Stimulated activated naive CD8-positive, alpha-beta T cell treated with anti-CD3 and anti-CD28 coated beads, Interleukin-15, amount 100 ng/mL, for 72 hours (primary cell): ENCODE results near the gene MRPL49.
A peak's percentile ranks its signal among the peaks of the same experiment; 100 is the strongest.
"Not testable (repeated sequence)": the region's sequence is repeated elsewhere in the genome, so short reads cannot be mapped to it uniquely, and the experiment has no call there.

Experiments used
- ATAC-seq: fragments of 150-1000 bp; cut with Tn5 transposase; 2 replicates; pipeline ENCODE4 v1.10.0; 2021; ENCODE audit warnings: mild to moderate bottlenecking, moderate library complexity
- DNase-seq, 2 donors: peaks; one replicate each; pipeline ENCODE4 v3.0.0; 2021 to 2022
- H3K27ac Mint-ChIP-seq, 2 donors: one replicate each; pipeline ENCODE4 v1.8.0; 2022; ENCODE audit warnings: mild to moderate bottlenecking in 2 of 2, mixed read lengths in 2 of 2, moderate library complexity in 2 of 2
- H3K27me3 Mint-ChIP-seq: one replicate; pipeline ENCODE4 v1.8.0; 2022; ENCODE audit warnings: mixed read lengths
- H3K4me1 Mint-ChIP-seq: one replicate; pipeline ENCODE4 v1.8.0; 2022; ENCODE audit warnings: mild to moderate bottlenecking, mixed read lengths
- H3K4me3 Mint-ChIP-seq, 2 donors: one replicate each; pipeline ENCODE4 v1.8.0; 2022; ENCODE audit warnings: mild to moderate bottlenecking in 2 of 2, mixed read lengths in 2 of 2, moderate library complexity in 1 of 2
- H3K9me3 Mint-ChIP-seq, 2 donors: one replicate each; pipeline ENCODE4 v1.8.0; 2022; ENCODE audit warnings: mixed read lengths in 2 of 2

The MRPL49 gene

GRCh38 chr11:65111744-65112545 lies 10.2 kb upstream of the MRPL49 start, which contains the start of gene TM7SF2:
Gene TM7SF2, plus strand, starts transcription at chr11:65111872. Its CDS starts 144 bp downstream, at chr11:65112016.
- Mint-ChIP-seq H3K4me3 (peak within 1 kb of the TSS; percentile 94 to 97), H3K27me3 (no peaks in the 10 kb centered on the region), H3K27ac (peak within 1 kb of the TSS; percentile 95 to 98), H3K9me3 (no peaks in the 10 kb centered on the region), H3K4me1 (peaks cover 66% of the 10 kb centered on the region)
- ATAC-seq (peak; percentile 79), DNase-seq (peak; percentile 90 to 93)

- Mint-ChIP-seq H3K27me3 (no peaks in the 10 kb centered on the region), H3K27ac (peak overlapping the region; percentile 95 to 96), H3K9me3 (no peaks in the 10 kb centered on the region), H3K4me1 (peaks cover 68% of the 10 kb centered on the region), H3K4me3 (peak overlapping the region; percentile 94 to 97)
- ATAC-seq = peak; percentile 66
- DNase-seq = peak; percentile 80 to 81
These were observed 9.4 kb upstream of the MRPL49 start for GRCh38 chr11:65112546-65113360.

GRCh38 chr11:65113361-65113756 lies 8.8 kb upstream of the MRPL49 start:
- no peaks in the 10 kb centered on the region for H3K27me3 Mint-ChIP-seq

GRCh38 chr11:65113839-65114238 lies 8.3 kb upstream of the MRPL49 start:
- Mint-ChIP-seq H3K4me1 (peaks cover 79% of the 10 kb centered on the region), H3K9me3 (no peaks in the 10 kb centered on the region), H3K4me3 (peak overlapping the region; percentile 94 to 97), H3K27me3 (no peaks in the 10 kb centered on the region), H3K27ac (peak overlapping the region; percentile 64 to 69)
- no peak for ATAC-seq
- DNase-seq = no peak

More at GRCh38 chr11:65113361-65113756, 8.8 kb upstream of the MRPL49 start:
- Mint-ChIP-seq H3K4me3 (peak overlapping the region; percentile 94 to 97), H3K9me3 (no peaks in the 10 kb centered on the region), H3K4me1 (peaks cover 74% of the 10 kb centered on the region), H3K27ac (peak overlapping the region; percentile 95 to 96)
- ATAC-seq = no peak
- no peak for DNase-seq

GRCh38 chr11:65114538-65115171 lies 7.5 kb upstream of the MRPL49 start:
- ATAC-seq (no peak), DNase-seq (no peak)
- peak overlapping the region in 1 of 2 donors; percentile 64 for H3K27ac Mint-ChIP-seq
- peaks cover 85% of the 10 kb centered on the region for H3K4me1 Mint-ChIP-seq
- H3K4me3 Mint-ChIP-seq = no peak overlapping the region
- H3K9me3 Mint-ChIP-seq = no peaks in the 10 kb centered on the region
- no peaks in the 10 kb centered on the region for H3K27me3 Mint-ChIP-seq

- Mint-ChIP-seq H3K9me3 (no peaks in the 10 kb centered on the region), H3K27me3 (no peaks in the 10 kb centered on the region), H3K4me3 (peak overlapping the region; percentile 92 to 95), H3K27ac (peak overlapping the region in 1 of 2 donors; percentile 63), H3K4me1 (peaks cover 85% of the 10 kb centered on the region)
- DNase-seq (no peak), ATAC-seq (no peak)
These were observed 6.6 kb upstream of the MRPL49 start for GRCh38 chr11:65115361-65116082.

- Mint-ChIP-seq H3K9me3 (no peaks in the 10 kb centered on the region), H3K27ac (peak overlapping the region; percentile 95 to 97), H3K4me1 (peaks cover 85% of the 10 kb centered on the region), H3K27me3 (no peaks in the 10 kb centered on the region), H3K4me3 (peak overlapping the region; percentile 92 to 95)
- DNase-seq = peak; percentile 59 to 78
- peak; percentile 41 for ATAC-seq
These were observed 5.5 kb upstream of the MRPL49 start for GRCh38 chr11:65116370-65117205.

GRCh38 chr11:65117206-65118096 lies 4.7 kb upstream of the MRPL49 start, which contains the start of gene ZNHIT2:
Gene ZNHIT2, minus strand, starts transcription at chr11:65117701. Its CDS starts 48 bp downstream, at chr11:65117653.
- peak within 1 kb of the TSS; percentile 92 to 95 for H3K4me3 Mint-ChIP-seq

GRCh38 chr11:65118097-65118837 lies 3.9 kb upstream of the MRPL49 start:
- no peak for DNase-seq
- Mint-ChIP-seq H3K4me3 (peak overlapping the region; percentile 92 to 95), H3K4me1 (peaks cover 83% of the 10 kb centered on the region), H3K9me3 (no peaks in the 10 kb centered on the region), H3K27me3 (no peaks in the 10 kb centered on the region), H3K27ac (peak overlapping the region; percentile 43 to 98)
- ATAC-seq = no peak

More at GRCh38 chr11:65117206-65118096, 4.7 kb upstream of the MRPL49 start, which contains the start of gene ZNHIT2:
- peaks cover 84% of the 10 kb centered on the region for H3K4me1 Mint-ChIP-seq
- H3K27me3 Mint-ChIP-seq = no peaks in the 10 kb centered on the region
- ATAC-seq = peak; percentile 64
- H3K27ac Mint-ChIP-seq = peak within 1 kb of the TSS; percentile 97 to 98
- peak; percentile 100 for DNase-seq
- no peaks in the 10 kb centered on the region for H3K9me3 Mint-ChIP-seq

- not testable (repeated sequence) for DNase-seq, ATAC-seq, H3K4me3 Mint-ChIP-seq, H3K9me3 Mint-ChIP-seq, H3K27me3 Mint-ChIP-seq
- Mint-ChIP-seq H3K4me1 (peaks cover 81% of the 10 kb centered on the region), H3K27ac (peak overlapping the region; percentile 31 to 85)
These were observed 3.0 kb upstream of the MRPL49 start for GRCh38 chr11:65118891-65119669.

- ATAC-seq (no peak), DNase-seq (no peak)
- Mint-ChIP-seq H3K9me3 (no peaks in the 10 kb centered on the region), H3K4me1 (peaks cover 82% of the 10 kb centered on the region), H3K4me3 (peak overlapping the region in 1 of 2 donors; percentile 100), H3K27me3 (no peaks in the 10 kb centered on the region), H3K27ac (peak overlapping the region; percentile 31 to 67)
These were observed 2.5 kb upstream of the MRPL49 start for GRCh38 chr11:65119670-65119995.

GRCh38 chr11:65120831-65121230 lies 1.3 kb upstream of the MRPL49 start:
- peaks cover 80% of the 10 kb centered on the region for H3K4me1 Mint-ChIP-seq
- DNase-seq = no peak
- peak overlapping the region; percentile 99 for H3K27ac Mint-ChIP-seq
- H3K4me3 Mint-ChIP-seq = peak overlapping the region; percentile 94 to 100
- H3K9me3 Mint-ChIP-seq = no peaks in the 10 kb centered on the region
- no peak for ATAC-seq
- H3K27me3 Mint-ChIP-seq = no peaks in the 10 kb centered on the region
